Stimulated activated naive CD8-positive, alpha-beta T cell treated with anti-CD3 and anti-CD28 coated beads, Interleukin-15, Interleukin-2, amounts not matched to agents 100 ng/mL and 50 ng/mL, for 24 hours (primary cell): Measurements from ENCODE around the gene ZNF350.
"Not testable (repeated sequence)": the region's sequence is repeated elsewhere in the genome, so short reads cannot be mapped to it uniquely, and the experiment has no call there.

Experiments
- H3K27ac Mint-ChIP-seq: one replicate; pipeline ENCODE4 v1.8.0; 2021; ENCODE audit warnings: mild to moderate bottlenecking, mixed read lengths
- H3K27me3 Mint-ChIP-seq: one replicate; pipeline ENCODE4 v1.8.0; 2021; ENCODE audit warnings: mixed read lengths
- H3K36me3 Mint-ChIP-seq: one replicate; pipeline ENCODE4 v1.8.0; 2021; ENCODE audit warnings: low read depth, mixed read lengths
- H3K4me1 Mint-ChIP-seq: one replicate; pipeline ENCODE4 v1.8.0; 2021; ENCODE audit warnings: low read depth, mixed read lengths
- H3K4me3 Mint-ChIP-seq: one replicate; pipeline ENCODE4 v1.8.0; 2021; ENCODE audit warnings: mild to moderate bottlenecking, mixed read lengths
- H3K9me3 Mint-ChIP-seq: one replicate; pipeline ENCODE4 v1.8.0; 2021; ENCODE audit warnings: mixed read lengths

Gene ZNF350

GRCh38 chr19:51986309-51987291 is at the start of gene ZNF350:
Gene ZNF350, minus strand, starts transcription at chr19:51986840. Its CDS starts 12,480 bp downstream, at chr19:51974360.
- peaks cover 17% of the 10 kb centered on the region for H3K4me1 Mint-ChIP-seq
- H3K36me3 Mint-ChIP-seq = peaks cover 71% of the 10 kb centered on the region
- H3K4me3 Mint-ChIP-seq = peak within 1 kb of the TSS; percentile 93
- H3K9me3 Mint-ChIP-seq = peaks cover 46% of the 10 kb centered on the region
- H3K27me3 Mint-ChIP-seq = no peaks in the 10 kb centered on the region
- peak within 1 kb of the TSS; percentile 93 for H3K27ac Mint-ChIP-seq

- H3K9me3 Mint-ChIP-seq = peaks cover 61% of the 10 kb centered on the region
- H3K27ac Mint-ChIP-seq = no peak overlapping the region
- H3K4me1 Mint-ChIP-seq = peaks cover 3% of the 10 kb centered on the region
- H3K36me3 Mint-ChIP-seq = peaks cover 90% of the 10 kb centered on the region
- H3K4me3 Mint-ChIP-seq = no peak overlapping the region
- H3K27me3 Mint-ChIP-seq = no peaks in the 10 kb centered on the region
Observed at GRCh38 chr19:52034051-52034728, 47.5 kb upstream of the ZNF350 start.

- Mint-ChIP-seq H3K4me1 (peaks cover 21% of the 10 kb centered on the region), H3K27ac (peak overlapping the region; percentile 95), H3K27me3 (no peaks in the 10 kb centered on the region), H3K4me3 (peak overlapping the region; percentile 93), H3K36me3 (peaks cover 88% of the 10 kb centered on the region), H3K9me3 (peaks cover 45% of the 10 kb centered on the region)
Observed at GRCh38 chr19:52028780-52029123, 42.1 kb upstream of the ZNF350 start.

- Mint-ChIP-seq H3K9me3 (peaks cover 46% of the 10 kb centered on the region), H3K27me3 (no peaks in the 10 kb centered on the region), H3K4me1 (peaks cover 21% of the 10 kb centered on the region), H3K36me3 (peaks cover 88% of the 10 kb centered on the region), H3K4me3 (peak within 1 kb of the TSS; percentile 93), H3K27ac (peak within 1 kb of the TSS; percentile 95)
Observed at GRCh38 chr19:52028027-52028779, 41.6 kb upstream of the ZNF350 start, which contains the start of gene ZNF614. Gene ZNF614, minus strand, starts transcription at chr19:52028379. Its CDS starts 2,634 bp downstream, at chr19:52025745.

GRCh38 chr19:52026255-52026990 is 39.8 kb upstream of the ZNF350 start:
- Mint-ChIP-seq H3K9me3 (peaks cover 44% of the 10 kb centered on the region), H3K36me3 (peaks cover 89% of the 10 kb centered on the region), H3K4me3 (peak overlapping the region; percentile 93), H3K4me1 (peaks cover 21% of the 10 kb centered on the region)
- H3K27me3 Mint-ChIP-seq, H3K27ac Mint-ChIP-seq: not testable (repeated sequence)

GRCh38 chr19:52024478-52024877 is 37.8 kb upstream of the ZNF350 start:
- H3K4me3 Mint-ChIP-seq, H3K27me3 Mint-ChIP-seq, H3K27ac Mint-ChIP-seq: not testable (repeated sequence)
- Mint-ChIP-seq H3K9me3 (peaks cover 49% of the 10 kb centered on the region), H3K4me1 (peaks cover 18% of the 10 kb centered on the region), H3K36me3 (peaks cover 90% of the 10 kb centered on the region)

GRCh38 chr19:52022193-52022592 is 35.6 kb upstream of the ZNF350 start:
- peaks cover 64% of the 10 kb centered on the region for H3K9me3 Mint-ChIP-seq
- peaks cover 97% of the 10 kb centered on the region for H3K36me3 Mint-ChIP-seq
- H3K4me3 Mint-ChIP-seq = no peak overlapping the region
- no peak overlapping the region for H3K27ac Mint-ChIP-seq
- H3K27me3 Mint-ChIP-seq = no peaks in the 10 kb centered on the region
- peaks cover 4% of the 10 kb centered on the region for H3K4me1 Mint-ChIP-seq

GRCh38 chr19:52020506-52020905 is 33.9 kb upstream of the ZNF350 start:
- Mint-ChIP-seq H3K27me3 (no peaks in the 10 kb centered on the region), H3K36me3 (peaks cover 97% of the 10 kb centered on the region), H3K9me3 (peaks cover 71% of the 10 kb centered on the region), H3K27ac (no peak overlapping the region), H3K4me1 (no peaks in the 10 kb centered on the region), H3K4me3 (no peak overlapping the region)

- Mint-ChIP-seq H3K4me3 (no peak overlapping the region), H3K4me1 (peaks cover 25% of the 10 kb centered on the region), H3K27me3 (no peaks in the 10 kb centered on the region), H3K36me3 (peaks cover 79% of the 10 kb centered on the region), H3K9me3 (peaks cover 18% of the 10 kb centered on the region), H3K27ac (no peak overlapping the region)
Observed at GRCh38 chr19:52010674-52011073, 24.0 kb upstream of the ZNF350 start.

- Mint-ChIP-seq H3K27me3 (no peaks in the 10 kb centered on the region), H3K4me3 (peak within 1 kb of the TSS; percentile 95), H3K27ac (peak within 1 kb of the TSS; percentile 94), H3K4me1 (peaks cover 25% of the 10 kb centered on the region), H3K36me3 (peaks cover 78% of the 10 kb centered on the region), H3K9me3 (peaks cover 20% of the 10 kb centered on the region)
Observed at GRCh38 chr19:52007806-52008557, 21.3 kb upstream of the ZNF350 start, which contains the start of gene ZNF615. Gene ZNF615, minus strand, starts transcription at chr19:52008211. Its CDS starts 4,500 bp downstream, at chr19:52003711.

- H3K27me3 Mint-ChIP-seq = no peaks in the 10 kb centered on the region
- peaks cover 25% of the 10 kb centered on the region for H3K4me1 Mint-ChIP-seq
- peak overlapping the region; percentile 94 for H3K27ac Mint-ChIP-seq
- peaks cover 21% of the 10 kb centered on the region for H3K9me3 Mint-ChIP-seq
- peaks cover 77% of the 10 kb centered on the region for H3K36me3 Mint-ChIP-seq
- peak overlapping the region; percentile 95 for H3K4me3 Mint-ChIP-seq
Observed at GRCh38 chr19:52007451-52007805, 20.8 kb upstream of the ZNF350 start.

GRCh38 chr19:51994048-51994644 is 7.5 kb upstream of the ZNF350 start:
- peaks cover 87% of the 10 kb centered on the region for H3K36me3 Mint-ChIP-seq
- no peak overlapping the region for H3K4me3 Mint-ChIP-seq
- no peaks in the 10 kb centered on the region for H3K4me1 Mint-ChIP-seq
- H3K27ac Mint-ChIP-seq = no peak overlapping the region
- H3K27me3 Mint-ChIP-seq = no peaks in the 10 kb centered on the region
- peaks cover 62% of the 10 kb centered on the region for H3K9me3 Mint-ChIP-seq

- H3K4me1 Mint-ChIP-seq = no peaks in the 10 kb centered on the region
- H3K4me3 Mint-ChIP-seq = no peak overlapping the region
- H3K9me3 Mint-ChIP-seq = peaks cover 63% of the 10 kb centered on the region
- peaks cover 87% of the 10 kb centered on the region for H3K36me3 Mint-ChIP-seq
- H3K27ac Mint-ChIP-seq = no peak overlapping the region
- no peaks in the 10 kb centered on the region for H3K27me3 Mint-ChIP-seq
Observed at GRCh38 chr19:51993422-51993821, 6.8 kb upstream of the ZNF350 start.
